Measurements from ENCODE around the gene ANKRD36C. TPM values are rescaled to one million over a fixed set of nuclear protein-coding genes. Genes with fewer than 3 reads are reported as not detected.
"Not testable (repeated sequence)": the region's sequence is repeated elsewhere in the genome, so short reads cannot be mapped to it uniquely, and the experiment has no call there.

The ANKRD36C gene
- total RNA-seq, 2 donors from 2014 or later = 36.0 to 37.2 TPM

DNA sequence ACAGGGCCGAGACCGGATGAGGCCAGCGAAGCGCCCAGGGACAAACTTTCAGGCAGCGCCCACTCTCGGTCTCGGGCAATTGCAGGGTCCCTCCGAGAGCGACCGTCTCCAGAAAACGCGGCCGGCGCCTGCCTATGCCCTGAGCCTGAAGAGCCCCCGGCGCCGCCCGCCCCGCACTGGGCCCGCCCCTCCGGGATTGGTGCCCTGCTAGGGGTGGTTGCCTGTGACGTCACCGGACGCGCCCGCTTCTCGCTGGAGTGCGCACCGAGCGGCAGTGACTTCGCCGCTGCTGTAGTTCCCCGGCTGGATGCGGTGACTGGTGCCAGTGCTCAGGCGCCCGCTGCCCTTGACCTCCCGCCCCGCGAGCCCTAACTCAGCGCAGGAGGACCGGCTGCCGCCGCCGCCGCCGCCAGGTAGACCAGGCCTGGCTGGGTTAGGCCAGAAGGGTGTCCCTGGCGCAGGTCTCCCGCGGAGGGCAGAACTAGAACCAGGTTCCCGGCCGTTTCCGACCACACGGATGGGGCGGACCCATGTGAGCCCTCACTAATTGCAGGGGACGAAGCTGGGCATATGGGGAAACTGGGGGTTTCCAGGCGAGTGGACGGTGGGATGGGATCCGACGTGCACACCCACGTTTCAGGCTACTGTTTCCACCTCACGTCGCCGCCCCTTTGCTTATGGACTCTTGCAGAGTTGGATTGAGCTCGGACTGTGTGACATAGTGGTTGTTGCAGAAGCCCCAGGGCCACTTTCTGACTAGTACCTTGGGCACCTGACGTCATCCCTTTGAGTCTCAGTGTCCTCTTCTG is 18.9 kb upstream of the ANKRD36C start:
- intact Hi-C loops (cut with DNase I) = not testable (repeated sequence)

DNA sequence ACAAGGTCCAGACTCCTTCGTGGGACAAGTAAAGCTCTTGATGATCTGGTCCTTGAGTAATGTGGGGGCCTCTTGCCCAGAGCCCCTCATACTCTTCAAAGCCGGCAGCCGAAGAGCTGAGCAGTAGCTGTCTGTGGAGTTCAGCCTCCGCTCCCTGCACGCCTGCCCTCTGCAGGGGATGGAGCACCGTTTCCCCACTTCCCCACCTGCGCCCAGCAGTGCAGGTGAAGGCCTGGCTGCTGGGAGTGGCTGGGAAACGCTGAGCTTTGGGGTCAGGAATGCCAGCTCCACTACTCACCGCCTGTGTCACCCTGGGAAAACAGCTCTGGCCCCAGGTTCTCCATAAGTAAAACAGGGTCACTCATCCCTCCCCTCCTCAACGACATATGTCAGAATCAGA is 18.2 kb upstream of the ANKRD36C start:
- DNase-seq (ENCODE audit: low spot score) = peak; percentile 52
- intact Hi-C loops (cut with DNase I) = not testable (repeated sequence)

More for the DNA sequence above, 18.9 kb upstream of the ANKRD36C start:
- peak; percentile 99 for DNase-seq (ENCODE audit: low spot score)

DNA sequence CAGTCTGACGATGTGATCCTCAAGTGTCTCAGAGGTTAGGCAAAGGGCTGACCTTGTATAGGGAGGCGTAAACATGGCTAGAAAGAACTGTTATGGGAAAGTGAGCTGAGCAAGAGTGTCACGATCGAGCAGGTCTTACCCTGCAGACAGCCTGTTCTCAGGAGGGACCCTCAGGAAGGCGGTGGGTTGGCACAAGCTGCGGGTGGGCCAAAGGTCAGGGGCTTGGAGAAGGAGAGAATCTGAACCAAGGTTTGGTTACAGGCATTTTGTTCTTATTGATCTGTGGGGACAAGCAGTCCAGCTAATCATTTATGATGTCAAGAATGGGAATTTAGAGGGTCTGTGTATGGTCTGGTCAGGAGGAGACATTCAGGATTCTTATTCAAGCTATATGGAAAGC is 16.4 kb upstream of the ANKRD36C start:
- intact Hi-C loops (cut with DNase I) = not testable (repeated sequence)
- DNase-seq (ENCODE audit: low spot score) = peak; percentile 53

DNA sequence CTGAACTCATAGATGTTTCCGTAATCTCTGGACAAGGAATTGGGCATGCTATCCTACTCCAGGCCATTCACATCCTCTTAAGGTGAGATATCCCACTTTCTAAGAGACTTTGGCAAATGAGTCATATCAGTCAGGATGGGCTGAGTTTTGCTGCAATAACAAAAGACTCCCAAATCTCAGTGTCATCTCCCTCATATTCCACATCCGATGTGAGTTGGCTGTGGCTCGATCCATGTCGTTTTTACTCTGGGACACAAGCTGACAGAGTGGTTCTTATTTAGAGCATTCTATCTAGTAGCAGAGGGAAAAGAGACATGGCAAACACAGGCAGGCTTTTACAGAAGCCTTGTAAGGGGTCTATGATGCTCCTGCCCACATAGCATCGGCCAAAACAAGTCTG is 14.6 kb upstream of the ANKRD36C start:
- intact Hi-C loops (cut with DNase I) = not testable (repeated sequence)
- peak; percentile 23 for DNase-seq (ENCODE audit: low spot score)

DNA sequence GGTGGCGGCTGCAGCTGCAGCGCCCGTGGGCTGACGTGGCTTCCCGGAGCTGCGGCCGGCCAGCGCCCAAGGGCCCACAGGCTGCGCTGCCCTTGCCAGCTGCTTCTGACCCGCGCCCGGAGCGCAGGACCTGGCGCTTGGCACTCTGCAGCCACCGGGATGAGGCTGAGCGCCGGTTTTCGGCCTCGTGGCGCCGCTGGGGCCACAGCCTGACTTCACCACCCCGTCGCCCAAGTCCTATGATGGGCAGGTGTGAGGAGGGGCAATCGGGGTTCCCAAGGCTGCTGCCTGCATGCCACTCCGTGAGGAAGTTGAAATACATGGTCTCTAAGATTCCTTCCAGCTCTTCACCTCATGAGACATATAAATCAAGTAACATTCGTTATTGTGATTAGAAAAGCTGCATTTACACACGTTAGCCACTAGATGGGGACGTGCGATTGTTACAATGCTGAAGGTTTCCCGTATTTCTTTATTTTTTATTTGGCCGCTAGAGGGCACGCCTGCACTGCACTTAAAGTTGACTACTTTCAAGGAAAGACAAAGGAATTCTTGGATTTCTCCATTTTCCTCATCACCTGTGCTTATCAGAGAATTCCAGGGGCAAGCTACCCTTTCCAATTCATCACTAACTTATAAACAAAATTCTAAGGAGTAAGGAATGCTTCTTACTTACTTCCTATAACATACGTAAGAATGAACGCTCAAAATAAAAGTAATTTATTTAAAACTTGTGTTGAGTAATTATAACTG is 1.1 kb upstream of the ANKRD36C start:
- DNase-seq (ENCODE audit: low spot score); intact Hi-C loops (cut with DNase I): not testable (repeated sequence)

DNA sequence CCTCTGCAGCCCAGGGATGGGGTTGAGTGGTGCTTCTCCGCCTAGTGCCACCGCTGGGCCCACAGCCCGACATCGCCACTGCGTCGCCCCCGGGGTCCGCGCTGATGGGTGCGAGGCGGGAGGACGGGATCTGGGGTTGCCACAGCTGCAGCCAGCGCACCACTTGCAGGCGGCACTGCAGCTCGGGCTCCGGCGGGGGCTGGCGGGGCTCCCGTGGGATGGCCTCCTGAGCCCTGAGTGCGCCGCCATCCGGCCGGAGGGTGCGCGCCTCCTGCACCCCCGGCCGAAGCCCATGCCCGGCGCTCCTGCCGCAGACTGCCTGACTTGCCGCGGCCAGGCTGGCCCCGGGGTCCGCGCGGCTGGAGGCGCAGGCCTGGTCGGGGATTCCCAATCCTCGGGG is 478 bp upstream of the ANKRD36C start:
- intact Hi-C loops (cut with DNase I); DNase-seq (ENCODE audit: low spot score): not testable (repeated sequence)

DNA sequence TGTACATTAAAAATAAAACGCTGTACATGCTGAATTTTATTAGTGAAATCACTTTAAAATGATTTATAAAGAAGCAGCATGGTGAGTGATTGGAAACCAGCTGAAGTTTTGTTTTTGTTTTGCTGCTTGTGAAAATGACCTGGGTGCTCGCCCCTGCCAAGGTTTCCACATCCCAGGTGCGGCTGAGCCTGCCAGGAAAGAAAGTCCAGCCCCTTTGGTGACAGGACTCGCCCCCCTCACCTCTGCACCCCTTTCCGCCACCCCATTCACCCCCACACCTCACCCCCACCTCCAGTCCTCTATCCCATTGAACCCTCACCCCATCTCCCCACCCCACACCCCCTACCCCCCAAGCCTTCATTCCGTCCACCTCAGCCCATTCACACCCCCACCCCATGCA is 740 bp downstream of the ANKRD36C start:
- DNase-seq (ENCODE audit: low spot score); intact Hi-C loops (cut with DNase I): not testable (repeated sequence)

DNA sequence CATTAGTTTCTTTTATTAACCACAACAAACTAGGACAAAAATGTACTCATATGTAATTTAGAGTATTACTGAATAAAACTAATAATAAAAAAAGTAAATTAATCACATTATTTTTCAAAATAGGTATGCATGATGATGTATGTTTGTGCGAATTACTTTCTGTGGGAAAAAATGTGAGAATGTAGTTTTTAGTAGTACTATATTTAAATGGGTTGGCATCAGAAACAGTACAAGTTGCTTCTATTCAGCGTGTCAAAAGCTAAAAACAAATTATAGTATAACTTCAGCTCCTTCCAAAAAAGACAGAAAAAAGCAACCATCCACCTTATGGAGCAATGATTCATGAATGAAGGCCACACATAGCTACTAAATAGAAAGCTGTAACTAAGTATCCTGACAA is 40.0 kb downstream of the ANKRD36C start:
- DNase-seq (ENCODE audit: low spot score); intact Hi-C loops (cut with DNase I): not testable (repeated sequence)

DNA sequence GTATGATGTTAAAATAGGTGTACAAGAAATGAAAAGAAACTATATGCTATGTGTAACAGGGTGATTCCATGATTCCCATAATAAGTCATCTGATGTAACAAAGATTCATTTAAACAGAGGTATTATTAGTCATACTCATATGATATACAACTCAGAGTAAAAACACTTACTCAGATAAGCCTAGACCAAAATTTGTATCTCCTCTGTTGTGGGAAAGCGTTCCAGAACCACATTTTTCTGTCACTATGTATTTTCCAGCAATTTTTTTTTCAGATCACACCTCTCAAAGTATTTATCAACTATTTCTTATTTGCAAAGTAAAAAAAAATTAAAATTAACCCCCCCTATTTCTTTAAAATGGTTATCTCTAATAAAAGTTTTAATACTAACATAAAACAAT is 43.6 kb downstream of the ANKRD36C start:
- intact Hi-C loops (cut with DNase I); DNase-seq (ENCODE audit: low spot score): not testable (repeated sequence)

DNA sequence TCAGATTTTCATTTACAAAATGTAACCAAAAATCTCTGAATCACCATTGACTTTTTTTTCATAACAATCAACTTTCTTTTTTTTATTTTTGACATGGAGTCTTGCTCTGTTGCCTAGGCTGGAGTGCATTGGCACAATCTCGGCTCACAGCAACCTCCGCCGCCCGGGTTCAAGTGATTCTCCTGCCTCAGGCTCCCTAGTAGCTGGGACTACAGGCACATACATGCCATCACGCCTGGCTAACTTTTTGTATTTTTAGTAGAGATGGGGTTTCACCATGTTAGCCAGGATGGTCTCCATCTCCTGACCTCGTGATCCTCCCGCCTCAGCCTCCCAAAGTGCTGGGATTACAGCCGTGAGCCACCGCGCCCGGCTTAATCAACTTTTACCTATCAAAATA is 51.7 kb downstream of the ANKRD36C start:
- DNase-seq (ENCODE audit: low spot score) = peak; percentile 79
- intact Hi-C loops (cut with DNase I) = not testable (repeated sequence)

DNA sequence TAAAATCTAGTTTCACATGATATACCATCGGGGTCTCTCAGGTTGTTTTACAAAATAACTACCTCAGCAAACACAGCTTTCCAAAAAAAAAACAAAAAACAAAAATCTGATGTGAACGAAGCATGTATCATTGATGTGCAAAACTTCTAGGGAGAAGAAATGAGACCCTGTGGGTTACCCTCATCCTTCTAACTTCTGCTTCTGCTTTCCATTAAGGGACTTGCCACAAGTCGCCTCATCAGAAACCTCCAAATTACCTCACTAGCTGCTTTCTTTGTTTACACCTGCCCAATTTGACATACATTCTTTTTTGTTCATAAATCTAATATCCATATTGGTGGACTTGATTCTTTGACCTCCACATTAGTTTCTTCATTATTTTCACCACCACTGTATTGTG is 60.9 kb downstream of the ANKRD36C start:
- DNase-seq (ENCODE audit: low spot score); intact Hi-C loops (cut with DNase I): not testable (repeated sequence)

DNA sequence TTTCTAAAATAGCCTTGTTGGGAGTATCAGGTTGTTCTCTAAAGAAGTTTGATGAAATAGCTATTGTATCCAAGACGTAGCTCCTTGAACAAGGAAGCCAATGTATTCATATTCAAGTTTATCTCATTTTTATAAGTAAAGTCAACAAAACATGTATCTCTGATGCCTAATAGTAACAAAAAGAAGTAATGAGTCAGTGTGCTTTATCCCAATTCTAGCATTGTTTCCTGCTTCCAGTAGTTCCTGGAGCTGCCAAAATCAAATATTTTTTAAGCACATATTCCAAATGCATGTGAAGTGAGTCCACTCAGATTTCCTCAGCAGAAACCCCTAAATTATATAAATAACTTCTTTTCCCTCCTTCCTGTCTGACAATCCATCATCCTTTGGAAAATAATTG is 74.6 kb downstream of the ANKRD36C start:
- DNase-seq (ENCODE audit: low spot score); intact Hi-C loops (cut with DNase I): not testable (repeated sequence)

DNA sequence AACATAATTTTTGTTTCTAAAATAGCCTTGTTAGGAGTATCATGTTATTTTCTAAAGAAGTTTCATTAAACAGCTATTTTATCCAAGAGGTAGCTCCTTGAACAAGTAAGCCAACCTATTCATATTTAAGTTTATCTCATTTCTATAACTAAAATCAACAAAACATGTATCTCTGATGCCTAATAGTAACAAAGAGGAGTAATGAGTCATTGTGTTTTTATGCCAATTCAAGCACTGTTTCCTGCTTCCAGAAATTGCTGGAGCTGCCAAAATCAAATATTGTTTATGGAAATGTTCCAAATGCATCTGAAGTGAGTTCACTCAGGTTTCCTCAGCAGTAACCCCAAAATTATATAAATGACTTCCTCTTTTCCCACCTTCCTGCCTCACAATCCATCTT is 76.5 kb downstream of the ANKRD36C start:
- DNase-seq (ENCODE audit: low spot score); intact Hi-C loops (cut with DNase I): not testable (repeated sequence)

DNA sequence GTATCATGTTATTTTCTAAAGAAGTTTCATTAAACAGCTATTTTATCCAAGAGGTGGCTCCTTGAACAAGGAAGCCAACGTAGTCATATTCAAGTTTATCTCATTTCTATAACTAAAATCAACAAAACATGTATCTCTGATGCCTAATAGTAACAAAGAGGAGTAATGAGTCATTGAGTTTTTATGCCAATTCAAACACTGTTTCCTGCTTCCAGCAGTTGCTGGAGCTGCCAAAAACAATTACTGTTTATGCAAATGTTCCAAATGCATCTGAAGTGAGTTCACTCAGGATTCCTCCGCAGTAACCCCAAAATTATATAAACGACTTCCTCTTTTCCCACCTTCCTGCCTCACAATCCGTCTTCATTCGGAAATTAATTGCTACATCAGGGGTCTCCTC is 80.2 kb downstream of the ANKRD36C start:
- DNase-seq (ENCODE audit: low spot score); intact Hi-C loops (cut with DNase I): not testable (repeated sequence)

DNA sequence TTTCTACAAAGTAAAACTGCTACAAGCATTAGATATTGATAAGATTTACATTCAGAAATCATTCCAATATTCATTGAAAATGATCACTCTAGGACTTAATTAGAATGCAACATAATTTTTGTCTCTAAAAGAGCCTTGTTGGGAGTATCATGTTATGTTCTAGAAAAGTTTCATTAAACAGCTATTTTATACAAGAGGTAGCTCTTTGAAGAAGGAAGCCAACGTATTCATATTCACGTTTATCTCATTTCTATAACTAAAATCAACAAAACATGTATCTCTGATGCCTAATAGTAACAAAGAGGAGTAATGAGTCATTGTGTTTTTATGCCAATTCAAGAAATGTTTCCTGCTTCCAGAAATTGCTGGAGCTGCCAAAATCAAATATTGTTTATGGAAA is 97.2 kb downstream of the ANKRD36C start:
- intact Hi-C loops (cut with DNase I) = not testable (repeated sequence)

DNA sequence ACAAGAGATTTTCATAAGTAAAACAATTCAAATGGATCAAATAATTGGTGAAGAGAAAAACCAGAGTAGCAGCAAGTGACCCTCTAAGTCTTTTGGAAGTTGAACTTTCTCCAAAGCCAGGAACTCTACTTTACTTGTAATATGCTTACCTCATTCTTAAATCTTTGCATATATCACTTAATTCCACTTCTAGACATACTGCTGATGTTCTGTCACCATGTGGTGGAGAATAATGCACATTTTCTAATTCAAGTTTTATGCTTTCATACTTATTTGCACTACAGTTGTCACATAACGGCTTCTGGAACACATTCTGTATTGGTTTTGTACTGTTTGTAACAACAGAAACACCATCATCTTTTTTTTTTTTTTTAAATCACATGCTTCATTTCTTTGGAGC is 123.7 kb downstream of the ANKRD36C start:
- intact Hi-C loops (cut with DNase I); DNase-seq (ENCODE audit: low spot score): not testable (repeated sequence)

More for the DNA sequence above, 97.2 kb downstream of the ANKRD36C start:
- not testable (repeated sequence) for DNase-seq (ENCODE audit: low spot score)

DNA sequence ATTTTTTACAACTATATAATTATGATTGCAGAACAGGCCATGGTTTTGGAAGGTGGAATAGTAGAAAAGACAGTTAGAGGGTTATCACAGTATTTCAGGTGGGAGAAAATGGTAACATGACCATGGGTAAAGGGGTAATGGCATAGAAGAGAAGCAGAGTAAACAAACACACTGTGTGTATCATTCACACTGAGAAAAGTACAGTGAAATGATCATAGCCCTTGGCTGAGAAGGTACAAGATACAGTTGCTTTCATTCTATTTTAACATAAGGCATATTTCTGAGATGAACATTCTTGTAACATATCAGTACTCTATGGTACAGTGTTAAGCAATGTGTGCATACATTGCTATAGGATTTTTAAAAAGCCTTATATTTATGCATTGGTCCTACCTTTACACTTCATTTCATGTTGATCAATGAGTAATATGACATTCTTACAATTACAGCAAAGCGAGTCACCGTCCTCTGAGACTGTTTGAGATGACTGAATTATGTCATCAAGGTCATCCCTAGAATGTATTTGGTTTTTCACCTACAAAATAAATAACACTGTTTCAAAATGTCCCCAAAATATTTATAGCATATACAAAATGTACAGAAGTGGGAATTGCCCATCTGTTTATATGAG is 124.5 kb downstream of the ANKRD36C start:
- DNase-seq (ENCODE audit: low spot score); intact Hi-C loops (cut with DNase I): not testable (repeated sequence)

DNA sequence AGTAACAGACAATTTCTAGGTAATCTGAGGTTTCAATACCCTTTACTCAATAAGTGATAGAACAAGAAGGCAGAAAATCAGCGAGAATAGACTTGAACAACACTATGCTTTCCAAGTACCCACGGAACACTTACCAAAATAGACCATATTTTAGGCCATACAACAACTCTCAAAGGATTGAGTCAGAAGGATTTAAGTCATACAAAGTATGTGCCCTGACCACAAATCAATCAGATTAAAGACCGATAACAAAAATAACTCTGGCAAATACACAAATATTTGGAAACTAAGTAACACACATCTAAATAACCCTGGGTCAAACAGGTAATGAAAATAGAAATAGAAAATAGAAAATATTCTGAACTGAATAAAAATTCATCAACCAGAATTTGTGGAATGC is 129.5 kb downstream of the ANKRD36C start:
- intact Hi-C loops (cut with DNase I); DNase-seq (ENCODE audit: low spot score): not testable (repeated sequence)

DNA sequence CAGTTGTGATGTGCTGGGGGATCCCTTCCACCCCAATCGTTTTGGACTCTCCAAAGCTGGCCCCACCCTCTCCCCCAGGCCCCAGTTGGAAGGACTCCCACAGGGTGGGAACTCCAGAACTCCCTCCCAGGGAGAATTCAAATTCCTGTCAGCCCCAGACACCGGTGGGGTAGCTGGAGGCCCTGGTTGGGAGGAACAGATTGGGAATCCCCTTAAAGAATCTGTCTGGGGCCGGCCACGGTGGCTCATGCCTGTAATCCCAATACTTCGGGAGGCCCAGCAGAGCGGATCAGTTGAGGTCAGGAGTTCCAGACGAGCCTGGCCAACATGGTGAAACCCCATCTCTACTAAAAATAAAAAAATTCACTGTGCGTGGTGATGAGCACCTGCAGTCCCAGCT is 155.5 kb downstream of the ANKRD36C start:
- DNase-seq (ENCODE audit: low spot score) = no peak
- intact Hi-C loops (cut with DNase I) = no loop called here

Data from posterior vena cava (tissue), 2 donors.